Mucosa of descending colon (tissue), 3 donors: ENCODE results near the gene APOH. TPM values are rescaled to one million over a fixed set of nuclear protein-coding genes. Genes with fewer than 3 reads are reported as not detected.
"Not testable (repeated sequence)": the region's sequence is repeated elsewhere in the genome, so short reads cannot be mapped to it uniquely, and the experiment has no call there.

Experiments used
- ATAC-seq: fragments of 200-7000 bp; cut with Tn5 transposase; one replicate; pipeline ENCODE4 v1.9.1; 2020; ENCODE audit warnings: mild to moderate bottlenecking, moderate library complexity
- DNase-seq, 3 donors: peaks; one replicate each; pipeline ENCODE4 v3.0.0-alpha.2; 2020
- H3K36me3 ChIP-seq: fragments of 200-600 bp; one replicate; pipeline ENCODE4 v1.8.0; 2021; ENCODE audit warnings: low read depth, mild to moderate bottlenecking
- H3K4me1 ChIP-seq: fragments of 200-600 bp; one replicate; pipeline ENCODE4 v1.8.0; 2021; ENCODE audit warnings: low read depth, mild to moderate bottlenecking
- H3K4me3 ChIP-seq: fragments of 200-600 bp; one replicate; pipeline ENCODE4 v1.8.0; 2021; ENCODE audit warnings: mild to moderate bottlenecking
- H3K9me3 ChIP-seq: fragments of 200-600 bp; one replicate; pipeline ENCODE4 v1.8.0; 2021; ENCODE audit warnings: mild to moderate bottlenecking
- CTCF ChIP-seq: fragments of 200-600 bp; IDR thresholded peaks from one replicate; pipeline ENCODE4 v1.8.0; 2022; ENCODE audit warnings: antibody characterized with exemption, mild to moderate bottlenecking
- intact Hi-C, 2 donors: fragments of 100-400 bp; cut with DNase I in 1 of 2; cut with micrococcal nuclease in 1 of 2; formaldehyde crosslinking; loops; one replicate each; pipeline versions ENCODE4 v1.11.0 to v1.11.1; 2022; cut with DNase I, micrococcal nuclease
- total RNA-seq, 3 donors: library from RNA; stranded (reverse); fragmentation: NEBNext Ultra II Directional in 2 of 3; extraction: Animal tissue kit (Norgen Biotek cat#: 25700) in 2 of 3; gene quantifications; one replicate each; pipeline versions ENCODE4 v1.2.1 to v1.2.4, GENCODE V29; 2021 to 2023
- donor health status: DM: no; HTN: no; CAD: no; lungs with moderate emphysema.
- donor health status: DM: no; HTN: no; CAD: no.
- donor health status: DM: no; HTN: yes; CAD: no.

Gene APOH
- total RNA-seq, 3 donors from 2014 or later, result 0.69 to 0.92 TPM; not detected in 1

GRCh38 chr17:66262767-66263166 lies 33.6 kb upstream of the APOH start:
- no peak overlapping the region for H3K4me3 ChIP-seq
- H3K9me3 ChIP-seq, result no peaks in the 10 kb centered on the region
- DNase-seq (no peak), ATAC-seq (no peak)
- H3K36me3 ChIP-seq, result no peaks in the 10 kb centered on the region
- H3K4me1 ChIP-seq, result no peaks in the 10 kb centered on the region
- TF ChIP-seq CTCF, result no peak
- intact Hi-C loops, result no loop called here

- no peak for DNase-seq
- Histone ChIP-seq H3K4me1 (no peaks in the 10 kb centered on the region), H3K4me3 (no peak overlapping the region), H3K9me3 (no peaks in the 10 kb centered on the region), H3K36me3 (no peaks in the 10 kb centered on the region)
- TF ChIP-seq CTCF, result no peak
- intact Hi-C loops, result no loop called here
- no peak for ATAC-seq
Measured at GRCh38 chr17:66260688-66261087, 31.5 kb upstream of the APOH start.

GRCh38 chr17:66260275-66260674 lies 31.1 kb upstream of the APOH start:
- no peaks in the 10 kb centered on the region for H3K4me1 ChIP-seq
- ATAC-seq (no peak), DNase-seq (no peak)
- H3K36me3 ChIP-seq, result no peaks in the 10 kb centered on the region
- H3K4me3 ChIP-seq, result no peak overlapping the region
- intact Hi-C loops, result no loop called here
- no peak for TF ChIP-seq CTCF
- H3K9me3 ChIP-seq, result no peaks in the 10 kb centered on the region

- ATAC-seq, result no peak
- intact Hi-C loops, result loop anchor here in 1 of 2 donors (5.0 to 10.0 kb wide), 2 partner anchors 309 to 417 kb away; no protein-coding TSS in a partner anchor
- H3K4me1 ChIP-seq, result no peaks in the 10 kb centered on the region
- TF ChIP-seq CTCF, result no peak
- no peaks in the 10 kb centered on the region for H3K36me3 ChIP-seq
- no peaks in the 10 kb centered on the region for H3K9me3 ChIP-seq
- DNase-seq, result no peak
- no peak overlapping the region for H3K4me3 ChIP-seq
Measured at GRCh38 chr17:66255527-66255971, 26.3 kb upstream of the APOH start.

- DNase-seq (peak in 1 of 3 donors; percentile 64), ATAC-seq (peak; percentile 88)
- no peaks in the 10 kb centered on the region for H3K9me3 ChIP-seq
- no peak overlapping the region for H3K4me3 ChIP-seq
- peak; percentile 31 for TF ChIP-seq CTCF
- intact Hi-C loops, result loop anchor here in 1 of 2 donors (5.0 to 10.0 kb wide), 2 partner anchors 310 to 417 kb away; no protein-coding TSS in a partner anchor
- no peaks in the 10 kb centered on the region for H3K36me3 ChIP-seq
- H3K4me1 ChIP-seq, result no peaks in the 10 kb centered on the region
Measured at GRCh38 chr17:66255112-66255511, 25.9 kb upstream of the APOH start.

- not testable (repeated sequence) for H3K9me3 ChIP-seq, H3K4me3 ChIP-seq, ATAC-seq, H3K36me3 ChIP-seq, DNase-seq, H3K4me1 ChIP-seq
- intact Hi-C loops, result loop anchor here in 1 of 2 donors (10.0 kb wide), 1 partner anchor 311 kb away; no protein-coding TSS in a partner anchor
Measured at GRCh38 chr17:66253458-66253857, 24.2 kb upstream of the APOH start.
